SK-N-SH (cell line): Measurements from ENCODE around the gene CPEB3. TPM values are rescaled to one million over a fixed set of nuclear protein-coding genes. Genes with fewer than 3 reads are reported as not detected.

Source experiments
- CTCF ChIA-PET: fragments of 300-600, 350-600 bp; formaldehyde crosslinking; extraction: SDS; loops from one replicate; lab custom pipeline; 2021; lab: Yijun Ruan, JAX
- POLR2A ChIA-PET: fragments of 350-600 bp; sonication (Branson Sonifier 250); formaldehyde crosslinking; extraction: SDS; loops from one replicate; lab custom pipeline; 2020; ENCODE audit warnings: antibody characterized with exemption, inconsistent platforms; lab: Yijun Ruan, JAX
- DNase-seq: peaks from one replicate; pipeline ENCODE4 v3.0.0; 2012
- H2AFZ ChIP-seq: fragments of 200-600 bp; sonication (generic); 2 replicates; pipeline ENCODE4 v1.8.1; 2016; ENCODE audit warnings: antibody characterized with exemption, mild to moderate bottlenecking, low read depth
- H3F3A ChIP-seq: fragments of 200-600 bp; sonication (generic); replicated peaks from 2 replicates; pipeline ENCODE3; 2016; ENCODE audit warnings: antibody characterized with exemption, mild to moderate bottlenecking; ENCODE audit not compliant: insufficient read depth
- H3K27ac ChIP-seq, 2 experiments: fragments of 200-500 bp in 1 of 2; fragments of 200-600 bp in 1 of 2; sonication (Bioruptor generic) in 1 of 2; sonication (generic), shearing (Covaris generic) in 1 of 2; 2 replicates each; pipeline versions ENCODE4 v1.5.1 to v1.6.1; 2014 to 2016; ENCODE audit warnings: low read depth in 2 of 2, inconsistent platforms in 1 of 2, low read length in 1 of 2, mild to moderate bottlenecking in 1 of 2, mixed read lengths in 1 of 2
- H3K27me3 ChIP-seq: fragments of 200-600 bp; sonication (generic), shearing (Covaris generic); 2 replicates; pipeline ENCODE4 v1.6.1; 2016; ENCODE audit warnings: mixed run types; ENCODE audit not compliant: insufficient read depth
- H3K36me3 ChIP-seq, 2 experiments: fragments of 200-500 bp in 1 of 2; fragments of 200-600 bp in 1 of 2; sonication (Bioruptor generic) in 1 of 2; sonication (generic) in 1 of 2; replicated peaks in 1 of 2; 2 replicates each; pipeline versions ENCODE3 to v1.5.1; 2014 to 2016; ENCODE audit warnings: low read length in 1 of 2, mild to moderate bottlenecking in 1 of 2; ENCODE audit not compliant: insufficient read depth in 2 of 2, control insufficient read depth in 1 of 2
- H3K4me1 ChIP-seq, 2 experiments: fragments of 200-500 bp in 1 of 2; fragments of 200-600 bp in 1 of 2; sonication (Bioruptor generic) in 1 of 2; sonication (generic), shearing (Covaris generic) in 1 of 2; 2 replicates each; pipeline versions ENCODE4 v1.5.1 to v1.6.1; 2014 to 2016; ENCODE audit warnings: low read depth in 1 of 2, low read length in 1 of 2, mixed run types in 1 of 2; ENCODE audit not compliant: insufficient read depth in 2 of 2, control insufficient read depth in 1 of 2
- H3K4me2 ChIP-seq: fragments of 200-600 bp; sonication (generic), shearing (Covaris generic); 2 replicates; pipeline ENCODE4 v1.6.1; 2017; ENCODE audit warnings: mixed run types
- H3K4me3 ChIP-seq, 2 experiments: fragments of 200-500 bp in 1 of 2; fragments of 200-600 bp in 1 of 2; sonication (Bioruptor generic) in 1 of 2; sonication (generic), shearing (Covaris generic) in 1 of 2; 2 replicates each; pipeline versions ENCODE4 v1.5.1 to v1.8.1; 2014 to 2016; ENCODE audit warnings: low read depth in 2 of 2, inconsistent platforms in 1 of 2, low read length in 1 of 2, mild to moderate bottlenecking in 1 of 2, mixed read lengths in 1 of 2, moderate library complexity in 1 of 2
- H3K79me2 ChIP-seq: fragments of 200-600 bp; sonication (generic); 2 replicates; pipeline ENCODE4 v1.8.1; 2017; ENCODE audit warnings: mild to moderate bottlenecking; ENCODE audit not compliant: insufficient read depth
- H3K9ac ChIP-seq: fragments of 200-600 bp; sonication (generic); 2 replicates; pipeline ENCODE4 v1.6.1; 2017; ENCODE audit warnings: mixed run types
- H3K9me2 ChIP-seq: fragments of 200-600 bp; sonication (generic); 2 replicates; pipeline ENCODE4 v1.6.1; 2017; ENCODE audit warnings: mixed run types
- H3K9me3 ChIP-seq: fragments of 200-600 bp; sonication (generic); 2 replicates; pipeline ENCODE4 v1.6.1; 2017; ENCODE audit warnings: mixed run types, mild to moderate bottlenecking, moderate library complexity
- H4K20me1 ChIP-seq: fragments of 200-600 bp; sonication (generic); 2 replicates; pipeline ENCODE4 v1.6.1; 2017; ENCODE audit warnings: mild to moderate bottlenecking, mixed run types; ENCODE audit not compliant: insufficient read depth
- EZH2phosphoT487 ChIP-seq: fragments of 200-600 bp; sonication (generic); IDR thresholded peaks from 2 replicates; pipeline ENCODE4 v1.6.1; 2017; ENCODE audit warnings: low read depth, mixed run types, mild to moderate bottlenecking, antibody characterized with exemption, moderate library complexity, borderline replicate concordance
- FOXJ3 ChIP-seq: sonication (generic); formaldehyde crosslinking; IDR thresholded peaks from 2 replicates; pipeline ENCODE4 v1.5.1; 2020; ENCODE audit warnings: mild to moderate bottlenecking, missing genetic modification reagents
- GATA2 ChIP-seq: sonication (generic); formaldehyde crosslinking; IDR thresholded peaks from 2 replicates; pipeline ENCODE4 v1.5.0; 2020; ENCODE audit warnings: mild to moderate bottlenecking, missing genetic modification reagents
- IRF3 ChIP-seq: fragments of 150-350 bp; IDR thresholded peaks from 2 replicates; pipeline ENCODE4 v1.6.1; 2016; ENCODE audit warnings: mild to moderate bottlenecking, low read depth, low read length
- JUND ChIP-seq: IDR thresholded peaks from 2 replicates; pipeline ENCODE4 v1.4.0; 2012
- MAX ChIP-seq: IDR thresholded peaks from 2 replicates; pipeline ENCODE4 v1.4.0; 2012; ENCODE audit warnings: low read depth
- MXI1 ChIP-seq: IDR thresholded peaks from 2 replicates; pipeline ENCODE4 v1.6.1; 2012; ENCODE audit warnings: mild to moderate bottlenecking, low read depth, low read length, improper control_type of control experiment
- NFIC ChIP-seq: IDR thresholded peaks from 2 replicates; pipeline ENCODE4 v1.4.0; 2012; ENCODE audit warnings: borderline replicate concordance
- NRF1 ChIP-seq: IDR thresholded peaks from 2 replicates; pipeline ENCODE4 v1.6.1; 2012; ENCODE audit warnings: low read depth, mild to moderate bottlenecking, low read length
- PBX3 ChIP-seq: IDR thresholded peaks from 2 replicates; pipeline ENCODE4; 2012
- RCOR1 ChIP-seq: fragments of 150-350 bp; IDR thresholded peaks from 2 replicates; pipeline ENCODE4 v1.6.1; 2017; ENCODE audit warnings: antibody characterized with exemption, low read length
- RFX5 ChIP-seq: IDR thresholded peaks from 2 replicates; pipeline ENCODE4 v1.6.1; 2012; ENCODE audit warnings: mild to moderate bottlenecking, improper control_type of control experiment, low read length
- RXRA ChIP-seq: IDR thresholded peaks from 2 replicates; pipeline ENCODE4 v1.4.0; 2012; ENCODE audit warnings: low read depth, mild to moderate bottlenecking, borderline replicate concordance
- TAF1 ChIP-seq: IDR thresholded peaks from 2 replicates; pipeline ENCODE4 v1.6.1; 2012; ENCODE audit warnings: low read depth, mild to moderate bottlenecking, low read length, moderate library complexity, borderline replicate concordance
- TCF12 ChIP-seq: IDR thresholded peaks from 2 replicates; pipeline ENCODE4 v1.4.0; 2012
- TEAD4 ChIP-seq: IDR thresholded peaks from 2 replicates; pipeline ENCODE4 v1.4.0; 2012; ENCODE audit warnings: mild to moderate bottlenecking, borderline replicate concordance; ENCODE audit not compliant: insufficient read depth
- USF1 ChIP-seq: IDR thresholded peaks from 2 replicates; pipeline ENCODE4 v1.4.0; 2012; ENCODE audit warnings: low read depth, borderline replicate concordance
- WGBS: methylation state at CpG from one replicate; pipeline ENCODE4 v1.1.6; 2017; ENCODE audit warnings: low lambda C conversion rate; 5-methylcytosine and 5-hydroxymethylcytosine counted together
- polyA plus RNA-seq, 3 experiments: library from polyadenylated mRNA; depleted of rRNA; stranded (reverse); fragments of >200 nt; gene quantifications; 2 replicates each; pipeline ENCODE4 v1.2.3, GENCODE V29; 2012

Gene CPEB3
- polyA plus RNA-seq, 1 of the 3 experiments (the other 2 are of a cell fraction) = 0.36 TPM

- CTCF ChIA-PET = no interaction called here
- Histone ChIP-seq H3K9me2 (no peaks in the 10 kb centered on the region), H3K27ac (peak overlapping the region in 1 of 2 experiments; percentile 68; a peak in 1 of 4 replicates), H3K36me3 (no peaks in the 10 kb centered on the region), H3K79me2 (no peaks in the 10 kb centered on the region), H4K20me1 (no peaks in the 10 kb centered on the region), H3K27me3 (no peaks in the 10 kb centered on the region), H3K4me3 (no peak overlapping the region), H3F3A (no peaks in the 10 kb centered on the region), H3K4me2 (no peak overlapping the region), H3K9ac (no peak overlapping the region), H2AFZ (no peak overlapping the region), H3K9me3 (no peaks in the 10 kb centered on the region), H3K4me1 (no peaks in the 10 kb centered on the region; a peak in 1 of 4 replicates)
- DNase-seq = no peak
- no peak for TF ChIP-seq EZH2phosphoT487
- TF ChIP-seq TCF12 = peak; percentile 47; the same call in 1 of the 2 replicates
- POLR2A ChIA-PET = no interaction called here
Measured at GRCh38 chr10:92081641-92082040, 209.2 kb downstream of the CPEB3 start.

GRCh38 chr10:92080244-92080643, 210.6 kb downstream of the CPEB3 start:
- TF ChIP-seq RXRA = no peak
- TF ChIP-seq FOXJ3 (CRISPR knock-in tag) = no peak
- no peak for TF ChIP-seq NRF1
- TF ChIP-seq RFX5 = no peak
- no peak for TF ChIP-seq IRF3
- TF ChIP-seq NFIC = no peak
- TF ChIP-seq JUND = no peak
- no peak for TF ChIP-seq TAF1
- no peak for TF ChIP-seq PBX3
- TF ChIP-seq USF1 = no peak
- TF ChIP-seq GATA2 = no peak
- TF ChIP-seq MAX = no peak
- no peak for TF ChIP-seq RCOR1
- no peak for TF ChIP-seq TEAD4
- no peak for TF ChIP-seq EZH2phosphoT487
- no peak for TF ChIP-seq MXI1
- 96% methylated on average over 3 of the region's 3 CpGs for WGBS
- Histone ChIP-seq H3K36me3 (no peaks in the 10 kb centered on the region), H3K9me2 (no peaks in the 10 kb centered on the region), H3K9me3 (no peaks in the 10 kb centered on the region), H3K4me2 (no peak overlapping the region), H3K27me3 (no peaks in the 10 kb centered on the region), H3K4me1 (no peaks in the 10 kb centered on the region; a peak in 1 of 4 replicates), H3K27ac (no peak overlapping the region), H3K4me3 (no peak overlapping the region), H3K9ac (no peak overlapping the region), H3K79me2 (no peaks in the 10 kb centered on the region), H4K20me1 (no peaks in the 10 kb centered on the region), H3F3A (no peaks in the 10 kb centered on the region), H2AFZ (no peak overlapping the region)
- ChIA-PET POLR2A (interaction anchor here (0.6 kb wide), 1 partner anchor 528 kb away, joined by 4 read pairs; no protein-coding TSS in a partner anchor), CTCF (no interaction called here)
- no peak for DNase-seq
